HG03280 (cell line): Measurements from ENCODE around the gene EIPR1.
"Not testable (repeated sequence)": the region's sequence is repeated elsewhere in the genome, so short reads cannot be mapped to it uniquely, and the experiment has no call there.

Experiments used
- ATAC-seq: cut with Tn5 transposase; IDR thresholded peaks from one replicate; pipeline ENCODE4 v1.9.1; 2021; ENCODE audit warnings: mild to moderate bottlenecking, moderate library complexity; ENCODE audit not compliant: unreplicated experiment

Gene EIPR1

GRCh38 chr2:3182848-3183247, 194.8 kb downstream of the EIPR1 start:
- no peak for ATAC-seq

GRCh38 chr2:3181416-3182010, 196.1 kb downstream of the EIPR1 start:
- ATAC-seq, result no peak

- ATAC-seq, result not testable (repeated sequence)
Observed at GRCh38 chr2:3180909-3181221, 196.8 kb downstream of the EIPR1 start.

GRCh38 chr2:3180082-3180908, 197.3 kb downstream of the EIPR1 start:
- no peak for ATAC-seq

- no peak for ATAC-seq
Observed at GRCh38 chr2:3179626-3180025, 198.0 kb downstream of the EIPR1 start.

- no peak for ATAC-seq
Observed at GRCh38 chr2:3179208-3179607, 198.4 kb downstream of the EIPR1 start.

- no peak for ATAC-seq
Observed at GRCh38 chr2:3178578-3179031, 199.0 kb downstream of the EIPR1 start.

- no peak for ATAC-seq
Observed at GRCh38 chr2:3177891-3178577, 199.6 kb downstream of the EIPR1 start.

GRCh38 chr2:3176869-3177255, 200.8 kb downstream of the EIPR1 start:
- ATAC-seq, result no peak

- ATAC-seq, result no peak
Observed at GRCh38 chr2:3176071-3176868, 201.3 kb downstream of the EIPR1 start.

- ATAC-seq, result no peak
Observed at GRCh38 chr2:3175568-3175955, 202.1 kb downstream of the EIPR1 start.

GRCh38 chr2:3174626-3175567, 202.7 kb downstream of the EIPR1 start:
- no peak for ATAC-seq

GRCh38 chr2:3173031-3173430, 204.6 kb downstream of the EIPR1 start:
- ATAC-seq, result no peak

GRCh38 chr2:3172265-3172935, 205.2 kb downstream of the EIPR1 start:
- ATAC-seq, result no peak

- no peak for ATAC-seq
Observed at GRCh38 chr2:3171564-3172264, 205.9 kb downstream of the EIPR1 start.

GRCh38 chr2:3170792-3171455, 206.7 kb downstream of the EIPR1 start:
- ATAC-seq, result no peak

GRCh38 chr2:3169106-3169870, 208.3 kb downstream of the EIPR1 start:
- no peak for ATAC-seq
